Loucy (cell line): ENCODE results near the gene BCL2L15.

Source experiments
- H2AFZ ChIP-seq: fragments of 200-600 bp; sonication (generic); 2 replicates; pipeline ENCODE4 v1.6.0; 2016; ENCODE audit warnings: antibody characterized with exemption, mild to moderate bottlenecking, low read length, moderate library complexity
- H3F3A ChIP-seq: fragments of 200-600 bp; 2 replicates; pipeline ENCODE4 v1.6.0; 2016; ENCODE audit warnings: antibody characterized with exemption, low read depth, mild to moderate bottlenecking
- H3K27me3 ChIP-seq: fragments of 200-600 bp; sonication (generic); 2 replicates; pipeline ENCODE4 v1.6.1; 2014; ENCODE audit warnings: low read length, mild to moderate bottlenecking; ENCODE audit not compliant: insufficient read depth, poor library complexity, severe bottlenecking
- H3K36me3 ChIP-seq: fragments of 200-600 bp; sonication (generic); 2 replicates; pipeline ENCODE4 v1.6.1; 2016; ENCODE audit warnings: low read length; ENCODE audit not compliant: insufficient read depth
- H3K4me1 ChIP-seq: fragments of 200-600 bp; sonication (generic); 2 replicates; pipeline ENCODE4 v1.5.1; 2014; ENCODE audit warnings: low read length, mild to moderate bottlenecking; ENCODE audit not compliant: insufficient read depth, poor library complexity, severe bottlenecking
- H3K4me2 ChIP-seq: fragments of 200-600 bp; sonication (generic); 2 replicates; pipeline ENCODE4 v1.6.0; 2014; ENCODE audit warnings: antibody characterized with exemption, low read length, low read depth, mild to moderate bottlenecking; ENCODE audit not compliant: poor library complexity, severe bottlenecking
- H3K4me3 ChIP-seq: fragments of 200-600 bp; sonication (generic); 2 replicates; pipeline ENCODE4 v1.5.1; 2014; ENCODE audit warnings: low read length, mild to moderate bottlenecking, mixed read lengths; ENCODE audit not compliant: poor library complexity, severe bottlenecking
- H3K79me2 ChIP-seq: fragments of 200-600 bp; sonication (generic); 2 replicates; pipeline ENCODE4 v1.6.1; 2014; ENCODE audit warnings: low read length; ENCODE audit not compliant: insufficient read depth
- H3K9ac ChIP-seq: fragments of 200-600 bp; sonication (generic); 2 replicates; pipeline ENCODE4 v1.6.0; 2014; ENCODE audit warnings: mild to moderate bottlenecking, low read depth, low read length, moderate library complexity; ENCODE audit not compliant: poor library complexity, severe bottlenecking
- H3K9me2 ChIP-seq: fragments of 200-600 bp; sonication (generic); replicated peaks from 2 replicates; pipeline ENCODE4 v1.6.1; 2016; ENCODE audit warnings: low read depth, low read length, mixed read lengths
- H3K9me3 ChIP-seq: fragments of 200-600 bp; sonication (generic); 2 replicates; pipeline ENCODE4 v1.6.1; 2014; ENCODE audit warnings: mild to moderate bottlenecking, antibody characterized with exemption, low read length, low read depth; ENCODE audit not compliant: insufficient read depth
- H4K20me1 ChIP-seq: fragments of 200-600 bp; sonication (generic); 2 replicates; pipeline ENCODE4 v1.6.0; 2014; ENCODE audit warnings: antibody characterized with exemption, low read length, mild to moderate bottlenecking; ENCODE audit not compliant: insufficient read depth, poor library complexity, severe bottlenecking
- CTCF ChIP-seq: fragments of 200-600 bp; sonication (generic); conservative IDR thresholded peaks from 2 replicates; pipeline ENCODE4 v1.5.1; 2014; ENCODE audit warnings: mild to moderate bottlenecking, antibody characterized with exemption, low read length
- EZH2phosphoT487 ChIP-seq: fragments of 200-600 bp; IDR thresholded peaks from 2 replicates; pipeline ENCODE4 v1.6.1; 2018; ENCODE audit warnings: antibody characterized with exemption, mild to moderate bottlenecking, moderate library complexity, borderline replicate concordance

The BCL2L15 gene

GRCh38 chr1:113890816-113891215 lies 3.4 kb upstream of the BCL2L15 start:
- Histone ChIP-seq H3K9me2 (no peaks in the 10 kb centered on the region), H3K36me3 (peaks cover 12% of the 10 kb centered on the region; the same call in 1 of the 2 replicates), H3F3A (no peaks in the 10 kb centered on the region), H3K9ac (no peak overlapping the region), H3K9me3 (no peaks in the 10 kb centered on the region), H3K79me2 (no peaks in the 10 kb centered on the region), H2AFZ (no peak overlapping the region), H3K4me2 (no peak overlapping the region), H3K4me3 (no peak overlapping the region), H4K20me1 (no peaks in the 10 kb centered on the region), H3K27me3 (no peaks in the 10 kb centered on the region), H3K4me1 (peaks cover 3% of the 10 kb centered on the region)
- TF ChIP-seq CTCF (no peak), EZH2phosphoT487 (no peak)

GRCh38 chr1:113886417-113887401 lies 672 bp downstream of the BCL2L15 start:
- Histone ChIP-seq H2AFZ (no peak overlapping the region), H3K4me1 (peaks cover 3% of the 10 kb centered on the region)

GRCh38 chr1:113881661-113882060 lies 5.7 kb downstream of the BCL2L15 start:
- Histone ChIP-seq H3K9me2 (no peaks in the 10 kb centered on the region), H3K4me1 (peaks cover 33% of the 10 kb centered on the region), H3K27me3 (no peaks in the 10 kb centered on the region), H3K9ac (no peak overlapping the region), H3K4me3 (no peak overlapping the region), H4K20me1 (no peaks in the 10 kb centered on the region), H3K36me3 (no peaks in the 10 kb centered on the region), H3F3A (no peaks in the 10 kb centered on the region), H3K9me3 (no peaks in the 10 kb centered on the region), H2AFZ (peak overlapping the region; percentile 91), H3K79me2 (no peaks in the 10 kb centered on the region), H3K4me2 (no peak overlapping the region)
- TF ChIP-seq CTCF (no peak), EZH2phosphoT487 (no peak)

More at GRCh38 chr1:113886417-113887401, 672 bp downstream of the BCL2L15 start:
- no peaks in the 10 kb centered on the region for H3K36me3 ChIP-seq
- no peak for TF ChIP-seq EZH2phosphoT487
- TF ChIP-seq CTCF, result no peak
- H3K4me2 ChIP-seq, result no peak overlapping the region
- no peak overlapping the region for H3K4me3 ChIP-seq
- H3K9ac ChIP-seq, result no peak overlapping the region
- no peaks in the 10 kb centered on the region for H3F3A ChIP-seq
- no peaks in the 10 kb centered on the region for H3K9me3 ChIP-seq
- no peaks in the 10 kb centered on the region for H4K20me1 ChIP-seq
- no peaks in the 10 kb centered on the region for H3K9me2 ChIP-seq
- no peaks in the 10 kb centered on the region for H3K27me3 ChIP-seq
- no peaks in the 10 kb centered on the region for H3K79me2 ChIP-seq
